NAMALWA (cell line): ENCODE measurements around the gene MPZ.
"Not testable (repeated sequence)": the region's sequence is repeated elsewhere in the genome, so short reads cannot be mapped to it uniquely, and the experiment has no call there.

Experiments
- DNase-seq: peaks from one replicate; pipeline ENCODE4 v3.0.0-alpha.2; 2015; ENCODE audit warnings: low spot score

The MPZ gene

GRCh38 chr1:161309868-161310267, at the start of gene MPZ:
Gene MPZ (minus strand): TSS chr1:161309968. CDS start chr1:161309905, 63 bp downstream.
- DNase-seq, result no peak

DNA sequence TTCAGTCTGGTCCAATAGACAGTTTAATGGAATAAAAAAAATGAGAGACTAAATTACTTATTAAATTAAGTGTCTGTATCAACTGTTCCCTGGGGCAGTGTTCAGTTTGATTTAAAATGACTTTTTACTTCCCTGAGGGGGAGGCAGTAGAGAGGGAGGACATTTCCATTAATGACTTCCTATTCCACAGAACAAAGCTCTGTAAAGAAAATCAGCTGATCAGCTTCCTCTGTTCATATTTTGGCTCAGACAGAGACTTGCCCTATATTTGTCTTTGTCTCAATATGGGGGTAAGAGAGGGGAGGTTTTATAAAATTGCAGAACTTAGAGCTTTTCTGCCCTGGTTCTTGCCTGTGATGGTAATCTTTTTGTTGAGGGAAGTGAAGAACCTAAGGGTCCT, 49.5 kb upstream of the MPZ start:
- DNase-seq, result no peak

GRCh38 chr1:161357073-161357472, 47.3 kb upstream of the MPZ start:
- no peak for DNase-seq

DNA sequence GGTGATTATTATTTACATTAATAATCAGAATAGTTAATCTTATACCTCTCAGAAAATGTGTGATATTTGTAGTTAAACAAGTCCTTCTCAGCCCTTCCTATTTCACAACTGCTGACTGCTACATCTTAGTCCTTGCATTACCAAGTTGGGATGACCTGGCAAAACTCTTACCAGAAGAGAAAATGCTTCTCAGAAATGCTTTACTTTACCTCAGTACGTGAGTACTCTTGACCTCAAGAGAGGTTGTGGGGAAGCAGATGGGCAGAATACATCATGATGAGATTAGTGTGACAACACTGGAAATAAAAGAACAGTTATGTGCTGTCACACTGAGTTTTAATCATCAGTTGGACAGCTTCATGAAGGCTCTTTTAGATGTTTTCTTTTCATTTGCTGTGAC, 41.7 kb upstream of the MPZ start:
- DNase-seq, result no peak

DNA sequence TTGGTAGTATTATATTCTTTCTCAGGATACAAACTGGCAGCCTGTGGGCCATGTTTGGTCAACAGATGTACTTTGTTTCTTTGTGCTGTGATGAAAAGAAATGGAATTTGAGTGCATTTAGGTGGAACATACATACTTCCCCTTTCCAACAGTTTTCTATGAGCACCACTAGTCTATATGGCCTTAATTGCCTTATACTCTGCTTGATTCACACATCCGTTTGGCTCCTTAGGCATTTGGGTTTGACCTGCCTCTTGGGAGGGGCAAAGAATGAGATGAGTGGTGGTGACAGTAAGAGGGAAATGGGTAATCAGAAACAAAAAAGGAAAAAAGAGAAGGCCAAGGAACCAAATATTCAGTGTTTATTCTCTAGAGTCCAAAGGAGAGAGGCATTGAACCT, 40.9 kb upstream of the MPZ start:
- no peak for DNase-seq

- no peak for DNase-seq
Observed at GRCh38 chr1:161342821-161343220, 33.1 kb upstream of the MPZ start.

DNA sequence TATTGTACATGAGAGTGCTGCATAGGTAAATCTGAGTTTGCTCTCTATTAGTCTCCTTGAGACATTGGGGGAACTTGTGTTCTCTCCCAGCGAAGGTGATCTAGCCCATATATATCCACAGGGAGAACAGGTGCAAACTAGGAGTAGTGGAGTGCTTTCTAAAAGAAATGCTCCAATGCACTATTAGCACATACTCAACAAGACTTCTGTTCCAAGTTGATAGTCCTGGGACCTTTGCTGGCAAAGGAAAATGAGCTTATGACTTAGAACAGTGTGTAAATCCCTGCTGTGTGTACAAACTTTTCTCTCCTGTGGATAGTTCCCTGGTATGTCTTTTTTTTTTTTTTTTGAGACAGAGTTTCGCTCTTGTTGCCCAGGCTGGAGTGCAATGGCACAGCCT, 32.4 kb upstream of the MPZ start:
- DNase-seq, result no peak

- no peak for DNase-seq
Observed at GRCh38 chr1:161335796-161336195, 26.0 kb upstream of the MPZ start.

DNA sequence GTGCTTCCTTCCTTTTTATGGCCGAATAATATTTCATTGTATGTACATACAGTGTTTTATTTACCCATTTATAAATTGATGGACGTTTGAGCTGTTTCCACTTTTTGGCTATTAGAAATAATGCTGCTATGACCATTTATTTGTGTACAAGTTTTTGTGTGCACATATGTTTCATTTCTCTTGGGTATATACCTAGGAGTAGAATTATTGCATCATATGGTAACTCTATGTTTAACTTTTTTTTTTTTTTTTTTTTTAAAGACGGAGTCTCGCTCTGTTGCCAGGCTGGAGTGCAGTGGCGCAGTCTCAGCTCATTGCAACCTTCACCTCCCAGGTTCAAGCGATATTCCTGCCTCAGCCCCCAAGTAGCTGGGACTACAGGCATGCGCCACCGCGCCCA, 23.4 kb upstream of the MPZ start:
- DNase-seq, result no peak

- no peak for DNase-seq
Observed at GRCh38 chr1:161330346-161330745, 20.6 kb upstream of the MPZ start.

GRCh38 chr1:161324020-161324419, 14.3 kb upstream of the MPZ start:
- no peak for DNase-seq

DNA sequence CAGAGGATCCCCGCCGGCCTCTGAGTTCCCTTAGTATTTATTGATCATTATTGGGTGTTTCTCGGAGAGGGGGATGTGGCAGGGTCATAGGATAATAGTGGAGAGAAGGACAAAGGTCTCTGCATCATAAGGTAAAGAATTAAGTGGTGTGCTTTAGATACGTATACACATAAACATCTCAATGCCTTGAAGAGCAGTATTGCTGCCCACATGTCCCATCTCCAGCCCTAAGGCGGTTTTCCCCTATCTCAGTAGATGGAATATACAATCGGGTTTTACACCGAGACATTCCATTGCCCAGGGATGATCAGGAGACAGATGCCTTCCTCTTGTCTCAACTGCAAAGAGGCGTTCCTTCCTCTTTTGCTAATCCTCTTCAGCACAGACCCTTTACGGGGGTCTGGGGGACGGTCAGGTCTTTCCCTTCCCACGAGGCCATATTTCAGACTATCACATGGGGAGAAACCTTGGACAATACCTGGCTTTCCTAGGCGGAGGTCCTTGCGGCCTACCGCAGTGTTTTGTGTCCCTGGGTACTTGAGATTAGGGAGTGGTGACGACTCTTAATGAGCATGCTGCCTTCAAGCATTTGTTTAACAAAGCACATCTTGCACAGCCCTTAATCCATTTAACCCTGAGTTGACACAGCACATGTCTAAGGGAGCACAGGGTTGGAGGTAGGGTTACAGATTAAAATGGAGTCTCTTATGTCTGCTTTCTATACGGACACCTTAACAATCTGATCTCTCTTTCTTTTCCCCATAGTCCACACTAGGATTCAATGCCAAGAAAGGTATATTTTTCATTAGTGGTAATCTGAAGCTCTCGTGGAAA, 6.3 kb upstream of the MPZ start:
- not testable (repeated sequence) for DNase-seq

DNA sequence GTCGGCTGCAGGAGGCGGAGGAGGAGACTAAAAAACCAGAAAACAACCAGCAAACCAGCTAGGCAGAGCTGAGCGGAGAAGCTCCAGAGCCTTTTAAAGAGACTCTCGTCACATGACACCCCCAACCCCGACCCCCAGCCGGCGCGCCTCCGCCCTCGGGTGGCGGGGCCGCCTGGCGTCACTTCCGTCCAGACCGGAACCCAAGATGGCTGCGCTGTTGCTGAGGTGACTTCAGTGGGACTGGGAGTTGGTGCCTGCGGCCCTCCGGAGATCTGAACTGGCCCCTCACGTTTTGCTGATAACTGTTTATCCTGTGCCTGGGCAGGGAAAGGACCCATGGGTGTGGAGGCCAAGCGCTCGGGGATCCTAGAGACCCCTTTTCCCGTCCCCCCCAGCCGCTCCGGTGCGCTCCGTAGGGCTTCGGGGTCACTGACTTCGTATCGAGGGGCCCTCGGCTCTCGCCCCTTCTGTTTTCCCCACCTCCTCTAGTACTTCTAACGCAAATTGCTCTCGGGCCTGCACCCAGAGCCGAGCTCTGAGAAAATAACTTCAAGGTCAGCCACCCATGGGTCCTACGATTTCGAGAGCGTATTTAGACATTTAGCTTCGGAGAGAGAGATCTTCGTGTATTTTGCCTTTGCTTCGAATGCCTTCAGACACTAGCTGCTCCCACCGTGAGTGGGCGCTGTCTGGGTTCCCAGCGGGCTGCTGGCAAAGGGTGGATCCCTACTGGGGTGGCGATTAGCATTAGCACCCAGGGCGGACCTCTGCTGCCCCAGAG, 4.6 kb upstream of the MPZ start, which contains the start of gene SDHC:
SDHC (plus strand) TSS at position 181 of the 781 bp plus-strand sequence; CDS start at position 206, 25 bp downstream.
- DNase-seq, result peak; percentile 97

DNA sequence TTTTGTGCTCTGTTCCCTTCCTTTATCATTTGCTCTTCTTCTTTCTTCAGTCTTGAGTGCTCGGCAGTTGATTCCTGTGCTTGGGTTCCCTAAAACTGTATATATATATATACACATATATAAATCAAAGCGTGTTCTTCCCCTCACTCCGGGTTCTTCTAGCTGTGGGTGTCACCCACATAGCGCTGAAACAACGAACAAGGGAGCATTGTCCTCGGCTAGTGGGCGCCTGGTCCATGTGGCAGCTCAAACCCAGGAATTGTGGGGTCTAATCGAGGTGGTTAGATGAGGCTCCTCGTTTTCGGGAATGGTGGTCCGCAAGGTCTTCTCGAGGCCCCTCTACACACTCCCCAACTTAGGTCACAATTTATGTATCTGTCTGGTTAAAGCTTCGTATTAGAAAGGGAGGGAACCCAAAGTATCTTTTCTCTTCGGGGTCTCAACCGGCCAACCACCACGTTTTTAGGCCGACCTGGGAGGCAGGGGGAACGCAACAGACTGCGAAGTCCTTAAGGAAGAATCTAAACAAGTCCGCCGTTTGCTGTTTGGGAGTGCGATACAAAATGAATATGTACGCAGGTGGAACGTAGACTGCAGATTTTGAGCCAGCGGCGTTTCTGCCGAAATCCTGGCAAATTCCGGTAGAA, 3.9 kb upstream of the MPZ start:
- DNase-seq, result no peak

- no peak for DNase-seq
Observed at GRCh38 chr1:161311595-161312181, 1.9 kb upstream of the MPZ start.

- no peak for DNase-seq
Observed at GRCh38 chr1:161307892-161308638, 1.7 kb downstream of the MPZ start.

DNA sequence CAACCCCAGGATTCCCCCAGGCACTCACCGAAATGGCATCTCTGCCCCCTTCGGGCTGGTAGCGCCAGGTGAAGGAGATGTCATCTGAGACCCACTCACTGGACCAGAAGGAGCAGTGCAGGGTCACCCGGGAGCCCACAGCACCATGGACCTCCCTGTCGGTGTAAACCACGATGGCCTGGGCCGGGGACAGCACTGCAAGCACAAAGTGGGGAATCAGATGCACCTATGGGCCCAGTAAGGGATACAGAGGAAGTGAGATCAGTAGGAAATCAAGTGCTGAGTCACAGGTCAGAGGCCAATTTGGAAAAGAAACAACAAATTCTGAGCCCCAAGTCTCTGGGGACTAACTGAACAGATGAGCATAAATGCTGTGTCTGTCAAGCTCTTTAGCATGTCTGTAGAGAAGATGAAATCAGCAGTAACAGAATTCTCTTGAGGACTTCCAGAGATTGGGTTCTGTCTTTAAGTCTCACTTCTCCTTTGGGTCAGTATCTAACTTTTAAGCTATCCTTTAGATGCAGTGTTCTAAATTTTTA, 2.5 kb downstream of the MPZ start:
- peak; percentile 82 for DNase-seq

DNA sequence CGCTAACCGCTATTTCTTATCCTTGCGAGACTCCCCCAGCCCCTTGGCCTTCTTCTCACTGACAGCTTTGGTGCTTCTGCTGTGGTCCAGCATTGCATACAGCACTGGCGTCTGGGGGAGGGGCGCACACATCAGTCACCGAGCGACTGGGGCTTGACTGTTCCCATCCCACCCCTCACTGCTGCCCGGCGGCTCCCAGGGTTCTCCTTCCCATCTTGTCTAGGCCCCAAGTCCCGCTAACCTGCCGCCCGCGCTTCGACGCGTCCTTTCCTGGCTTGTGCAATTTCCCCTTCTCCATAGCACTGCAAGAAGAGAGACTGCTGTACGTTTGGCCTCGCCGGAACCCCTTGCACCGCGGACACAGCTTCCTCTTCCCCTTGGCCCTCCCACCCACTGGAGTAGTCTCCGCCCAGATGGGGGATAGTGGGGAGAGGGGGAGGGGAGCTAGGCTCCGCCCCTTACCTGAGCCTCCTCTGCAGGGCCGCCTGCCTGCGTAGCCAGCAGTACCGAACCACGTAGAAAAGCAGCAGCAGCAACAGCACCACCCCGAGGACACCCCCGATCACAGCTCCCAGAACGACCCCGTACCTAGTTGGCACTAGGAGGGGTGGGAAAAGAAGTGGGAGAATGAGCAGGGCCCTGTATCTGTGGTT, 3.8 kb downstream of the MPZ start:
- peak; percentile 93 for DNase-seq

DNA sequence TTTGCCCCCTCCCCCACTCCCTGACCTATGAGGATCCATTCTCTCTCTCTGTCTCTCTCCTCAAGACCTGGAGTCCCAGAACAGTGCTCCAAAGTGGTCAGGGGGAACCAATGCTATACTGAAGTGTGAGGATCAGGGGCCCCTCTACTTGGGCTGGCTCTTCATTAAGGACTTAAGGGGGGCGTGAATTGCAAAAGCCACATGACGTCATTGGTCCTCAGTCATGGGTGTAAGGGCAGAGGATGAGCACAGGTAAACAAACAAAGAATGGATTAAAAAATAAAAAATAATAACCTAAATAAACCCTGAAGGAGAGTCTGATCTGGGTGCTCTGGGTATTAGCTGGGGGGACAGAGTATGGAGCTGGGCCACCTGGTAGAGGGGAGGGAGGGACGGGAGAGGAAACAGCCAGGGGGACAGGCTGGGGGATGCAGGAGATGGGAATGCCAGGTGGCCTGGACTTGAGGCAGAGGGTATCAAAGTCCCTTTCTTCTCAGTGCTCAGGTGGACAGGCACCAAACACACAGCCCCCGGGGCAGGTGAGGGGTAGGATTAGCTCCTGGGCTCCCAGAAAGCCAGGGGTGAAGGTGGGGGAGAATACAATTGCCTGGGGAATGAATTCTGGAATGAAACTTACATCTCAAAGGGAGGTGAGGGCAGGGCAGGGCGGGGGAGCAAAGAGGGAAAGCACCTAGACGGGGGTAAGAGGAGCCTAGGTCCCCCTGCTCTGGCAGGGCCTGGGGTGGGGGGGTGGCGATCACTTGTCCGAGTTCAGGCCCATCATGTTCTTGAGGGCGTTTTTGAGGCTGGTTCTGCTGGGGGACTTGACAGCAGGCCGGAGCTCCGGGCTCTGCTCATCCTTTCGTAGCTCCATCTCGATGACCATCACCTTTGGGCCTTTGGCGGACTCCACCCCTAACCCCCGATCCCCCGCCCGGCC, 4.6 kb downstream of the MPZ start:
- DNase-seq, result no peak

DNA sequence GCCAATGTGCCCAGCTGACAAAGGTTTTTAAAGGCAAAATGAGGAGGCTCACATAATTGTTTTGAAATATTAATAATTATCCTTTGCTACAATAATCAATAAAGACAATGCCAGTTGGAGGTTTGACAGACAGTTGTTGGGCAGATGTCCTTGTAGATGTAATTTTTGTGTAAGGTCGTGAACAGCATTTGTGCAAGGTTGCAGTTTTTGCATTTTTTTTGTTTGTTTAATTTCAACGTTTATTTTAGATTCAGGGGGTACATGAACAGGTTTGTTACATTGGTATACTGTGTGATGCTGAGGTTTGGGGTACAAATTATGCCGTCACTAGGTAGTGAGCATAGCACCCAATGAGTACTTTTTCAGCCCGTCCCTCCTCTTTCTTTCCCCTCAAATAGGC, 9.3 kb downstream of the MPZ start:
- DNase-seq, result no peak
